GM18519 (cell line): ENCODE measurements around the gene SHROOM4.

Experiments used
- ATAC-seq: cut with Tn5 transposase; IDR thresholded peaks from one replicate; pipeline ENCODE4 v1.9.1; 2021; ENCODE audit warnings: mild to moderate bottlenecking, moderate library complexity; ENCODE audit not compliant: unreplicated experiment, low FRiP score

Gene SHROOM4, protein sequence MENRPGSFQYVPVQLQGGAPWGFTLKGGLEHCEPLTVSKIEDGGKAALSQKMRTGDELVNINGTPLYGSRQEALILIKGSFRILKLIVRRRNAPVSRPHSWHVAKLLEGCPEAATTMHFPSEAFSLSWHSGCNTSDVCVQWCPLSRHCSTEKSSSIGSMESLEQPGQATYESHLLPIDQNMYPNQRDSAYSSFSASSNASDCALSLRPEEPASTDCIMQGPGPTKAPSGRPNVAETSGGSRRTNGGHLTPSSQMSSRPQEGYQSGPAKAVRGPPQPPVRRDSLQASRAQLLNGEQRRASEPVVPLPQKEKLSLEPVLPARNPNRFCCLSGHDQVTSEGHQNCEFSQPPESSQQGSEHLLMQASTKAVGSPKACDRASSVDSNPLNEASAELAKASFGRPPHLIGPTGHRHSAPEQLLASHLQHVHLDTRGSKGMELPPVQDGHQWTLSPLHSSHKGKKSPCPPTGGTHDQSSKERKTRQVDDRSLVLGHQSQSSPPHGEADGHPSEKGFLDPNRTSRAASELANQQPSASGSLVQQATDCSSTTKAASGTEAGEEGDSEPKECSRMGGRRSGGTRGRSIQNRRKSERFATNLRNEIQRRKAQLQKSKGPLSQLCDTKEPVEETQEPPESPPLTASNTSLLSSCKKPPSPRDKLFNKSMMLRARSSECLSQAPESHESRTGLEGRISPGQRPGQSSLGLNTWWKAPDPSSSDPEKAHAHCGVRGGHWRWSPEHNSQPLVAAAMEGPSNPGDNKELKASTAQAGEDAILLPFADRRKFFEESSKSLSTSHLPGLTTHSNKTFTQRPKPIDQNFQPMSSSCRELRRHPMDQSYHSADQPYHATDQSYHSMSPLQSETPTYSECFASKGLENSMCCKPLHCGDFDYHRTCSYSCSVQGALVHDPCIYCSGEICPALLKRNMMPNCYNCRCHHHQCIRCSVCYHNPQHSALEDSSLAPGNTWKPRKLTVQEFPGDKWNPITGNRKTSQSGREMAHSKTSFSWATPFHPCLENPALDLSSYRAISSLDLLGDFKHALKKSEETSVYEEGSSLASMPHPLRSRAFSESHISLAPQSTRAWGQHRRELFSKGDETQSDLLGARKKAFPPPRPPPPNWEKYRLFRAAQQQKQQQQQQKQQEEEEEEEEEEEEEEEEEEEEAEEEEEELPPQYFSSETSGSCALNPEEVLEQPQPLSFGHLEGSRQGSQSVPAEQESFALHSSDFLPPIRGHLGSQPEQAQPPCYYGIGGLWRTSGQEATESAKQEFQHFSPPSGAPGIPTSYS (N-terminal part only)

DNA sequence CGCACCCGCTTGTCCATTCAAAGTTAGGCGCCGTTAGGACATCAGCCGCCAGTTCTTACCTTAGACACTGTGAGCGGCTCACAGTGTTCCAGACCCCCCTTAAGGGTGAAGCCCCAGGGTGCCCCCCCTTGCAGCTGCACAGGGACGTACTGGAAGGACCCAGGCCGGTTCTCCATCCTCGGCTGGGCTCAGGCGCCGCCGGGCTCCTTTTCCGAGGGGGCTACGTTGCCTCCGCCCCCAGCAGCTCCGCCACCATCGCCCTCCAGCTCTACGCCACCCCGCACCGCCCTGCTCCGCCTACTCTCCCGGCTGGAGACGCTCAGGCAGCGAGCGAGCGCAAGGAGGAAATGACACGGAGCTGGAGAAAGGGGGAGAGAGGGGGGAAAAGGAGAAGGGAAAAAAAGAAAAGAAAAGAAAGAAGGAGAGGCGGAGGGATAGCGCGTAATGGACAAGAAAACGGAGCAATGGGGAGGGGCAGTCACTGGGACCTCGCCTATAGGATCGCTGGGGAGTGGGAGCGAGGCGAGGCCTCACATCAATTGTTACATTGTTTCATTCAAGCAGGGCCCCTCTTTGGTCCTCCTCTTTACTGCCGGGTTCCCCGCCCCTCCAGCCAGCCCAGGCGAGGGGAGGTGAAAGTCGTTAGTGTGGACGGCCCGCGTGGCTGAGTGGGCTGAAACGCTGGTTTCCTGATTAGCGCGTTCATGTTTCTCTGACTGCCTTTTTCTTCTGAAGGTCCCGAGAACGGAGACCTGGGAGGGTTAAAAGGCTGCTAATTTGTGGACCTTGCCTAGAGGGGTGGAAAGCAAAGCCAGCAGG, at the start of gene SHROOM4:
SHROOM4 (minus strand) TSS at position 352 of the 819 bp plus-strand sequence; CDS start at position 176, 176 bp downstream.
- no peak for ATAC-seq

DNA sequence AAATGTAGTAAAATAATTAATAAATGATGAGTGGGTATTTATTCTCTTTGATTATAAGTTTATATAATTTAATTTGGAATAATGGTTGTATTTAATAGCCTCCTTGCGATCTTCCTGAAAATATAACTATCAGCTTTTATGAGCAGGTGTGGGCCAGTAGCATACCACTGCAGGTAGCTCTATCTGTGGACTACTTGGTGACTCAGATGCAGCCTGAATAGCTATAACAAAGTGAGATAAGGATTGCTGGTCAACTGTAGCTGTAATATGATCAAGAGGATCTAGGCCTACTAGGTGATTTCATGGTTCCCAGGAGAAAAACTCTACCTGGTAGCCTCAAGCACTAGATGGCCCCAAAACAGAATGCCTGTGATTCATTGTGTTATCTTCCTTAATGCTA, 49.5 kb upstream of the SHROOM4 start:
- no peak for ATAC-seq

DNA sequence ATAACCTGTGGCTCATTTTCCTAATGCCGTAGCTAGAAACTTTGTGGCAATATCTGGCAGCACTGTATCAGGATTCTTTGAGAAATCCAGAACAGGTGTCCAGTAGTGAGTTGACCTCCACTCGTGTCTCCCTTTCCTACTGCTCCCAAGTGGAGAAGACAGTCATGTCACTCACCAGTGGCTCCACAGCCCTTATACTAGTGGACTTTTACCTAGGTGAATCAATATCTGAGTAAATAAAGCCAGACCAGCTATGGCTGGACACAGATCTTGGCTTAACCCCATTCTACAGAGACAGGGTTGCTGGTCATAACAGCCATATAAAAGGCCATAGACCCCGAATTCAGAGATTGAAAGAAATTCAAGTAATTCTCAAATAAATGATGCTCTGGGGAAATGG, 46.5 kb upstream of the SHROOM4 start:
- ATAC-seq = no peak

DNA sequence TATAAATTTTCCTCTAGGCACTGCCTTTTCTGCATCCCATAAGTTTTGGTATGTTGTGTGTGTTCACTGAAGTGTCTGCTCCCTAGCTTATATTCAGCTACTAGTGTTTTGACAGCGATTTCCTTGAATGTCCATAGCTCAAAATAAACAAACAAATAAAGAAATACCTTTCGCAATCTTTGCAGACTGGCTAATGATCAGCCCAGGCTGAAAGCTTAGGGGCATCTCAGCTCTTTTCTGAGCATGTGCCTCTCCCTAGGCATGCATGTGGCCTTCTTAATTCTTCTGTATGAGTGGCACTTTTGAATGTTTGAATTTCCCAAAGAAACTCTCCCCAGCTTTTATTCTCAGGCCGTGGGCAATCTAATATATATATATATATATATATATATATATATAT, 44.6 kb upstream of the SHROOM4 start:
- no peak for ATAC-seq

GRCh38 chrX:50853399-50853798, 39.4 kb upstream of the SHROOM4 start:
- no peak for ATAC-seq

DNA sequence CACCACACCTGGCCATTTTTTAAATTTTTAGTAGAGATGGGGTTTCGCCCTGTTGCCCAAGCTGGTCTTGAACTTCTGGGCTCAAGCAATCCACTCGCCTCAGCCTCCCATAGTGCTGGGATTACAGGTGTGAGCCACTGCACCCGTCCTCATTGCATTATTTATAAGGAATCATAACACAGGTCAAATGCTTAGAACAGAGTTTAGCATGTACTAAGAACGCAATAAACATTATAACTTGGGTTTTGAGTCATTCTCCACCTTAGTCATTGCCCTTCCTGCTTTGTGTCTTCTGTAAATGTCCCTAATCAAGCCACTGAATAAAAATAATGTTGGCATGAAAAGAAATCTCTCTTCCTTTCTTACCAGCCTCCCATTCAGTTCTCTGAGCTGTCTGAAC, 38.5 kb upstream of the SHROOM4 start:
- ATAC-seq = no peak

- no peak for ATAC-seq
Measured at GRCh38 chrX:50842221-50842620, 28.2 kb upstream of the SHROOM4 start.

GRCh38 chrX:50839730-50840129, 25.7 kb upstream of the SHROOM4 start:
- no peak for ATAC-seq

DNA sequence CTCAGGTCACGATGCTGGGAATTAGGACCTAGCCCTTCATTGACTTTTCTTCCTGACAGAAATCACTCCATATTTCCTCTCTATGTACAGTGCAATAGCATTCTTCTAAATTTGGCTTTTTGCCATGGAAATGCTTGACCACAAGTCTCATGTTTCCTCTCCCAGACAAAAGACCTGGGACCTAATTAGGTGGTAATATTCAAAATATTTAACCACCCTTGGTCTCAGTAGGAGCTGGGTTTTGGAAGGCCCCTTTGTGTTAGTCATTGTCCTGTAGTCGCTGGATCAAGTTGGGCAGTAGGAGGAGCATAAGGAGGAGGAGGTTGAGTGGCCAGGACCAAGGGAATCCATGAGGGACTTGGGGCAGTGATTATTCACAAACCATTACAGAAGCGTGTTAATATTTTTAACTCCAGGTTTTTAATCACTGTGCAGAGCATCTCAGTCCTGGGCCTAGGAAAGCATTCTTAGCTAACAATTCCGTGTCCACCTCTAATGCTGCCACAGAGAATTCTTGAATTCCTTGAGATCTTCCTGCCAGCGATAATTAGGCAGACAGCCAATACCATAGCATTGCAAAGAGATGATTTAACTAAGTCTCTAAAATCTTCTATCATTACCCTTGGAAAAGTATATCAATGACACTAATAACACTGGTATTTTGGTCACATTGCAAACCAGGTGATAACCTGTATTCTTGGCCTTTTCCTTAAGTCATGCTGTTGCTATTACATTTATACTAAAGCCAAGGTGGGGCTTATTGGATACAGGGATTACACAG, 25.0 kb upstream of the SHROOM4 start:
- no peak for ATAC-seq

DNA sequence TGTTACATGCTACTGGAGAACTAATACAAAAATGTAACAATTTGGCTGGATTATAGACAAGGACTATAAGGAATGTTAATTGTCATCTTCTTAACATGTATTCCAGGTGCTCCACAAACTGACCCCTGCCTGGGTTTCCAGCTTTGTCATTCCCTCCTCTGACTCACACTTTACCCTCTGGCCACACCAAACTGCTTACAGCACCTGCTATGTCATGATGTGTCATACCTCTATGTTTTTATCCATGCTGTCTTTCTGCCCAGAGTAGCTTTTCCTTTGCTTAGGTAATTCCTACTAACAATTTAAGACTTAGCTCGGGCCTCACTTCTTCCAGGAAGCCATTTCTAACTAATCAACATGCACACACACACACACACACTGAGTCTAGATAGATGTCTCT, 14.0 kb upstream of the SHROOM4 start:
- ATAC-seq = no peak

GRCh38 chrX:50825825-50826224, 11.8 kb upstream of the SHROOM4 start:
- no peak for ATAC-seq

- ATAC-seq = no peak
Measured at GRCh38 chrX:50818986-50819385, 5.0 kb upstream of the SHROOM4 start.

GRCh38 chrX:50815120-50815519, 1.1 kb upstream of the SHROOM4 start:
- no peak for ATAC-seq

DNA sequence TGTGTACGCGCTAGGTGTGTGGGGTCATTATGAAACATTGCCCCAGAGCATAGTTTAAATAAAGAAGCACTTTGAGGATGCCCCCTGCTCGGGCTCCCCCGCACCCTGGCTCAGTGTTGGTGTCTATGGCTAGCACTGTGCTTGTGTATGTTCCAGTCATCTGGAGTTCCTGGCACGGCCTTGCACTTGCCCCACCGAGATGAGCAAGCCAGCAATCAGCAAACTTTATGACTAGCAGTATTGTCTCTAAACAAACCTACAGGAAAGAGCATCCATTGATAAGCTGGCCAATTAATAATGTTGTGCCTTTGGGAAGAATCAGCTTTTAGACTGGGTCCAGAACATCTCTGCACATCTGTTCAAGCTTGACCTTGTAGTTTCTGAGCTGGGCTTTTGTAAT, 707 bp upstream of the SHROOM4 start:
- ATAC-seq = no peak

- ATAC-seq = no peak
Measured at GRCh38 chrX:50812995-50813842, 775 bp downstream of the SHROOM4 start.

GRCh38 chrX:50805276-50805675, 8.7 kb downstream of the SHROOM4 start:
- no peak for ATAC-seq

GRCh38 chrX:50801135-50801534, 12.9 kb downstream of the SHROOM4 start:
- no peak for ATAC-seq

- no peak for ATAC-seq
Measured at GRCh38 chrX:50799531-50799961, 14.4 kb downstream of the SHROOM4 start.
